ENCODE results near the gene UTP3.
A peak's percentile ranks its signal among the peaks of the same experiment; 100 is the strongest.
"Not testable (repeated sequence)": the region's sequence is repeated elsewhere in the genome, so short reads cannot be mapped to it uniquely, and the experiment has no call there.

UTP3 gene

GRCh38 chr4:70687821-70688794 lies at the start of gene UTP3:
UTP3 (plus strand) TSS chr4:70688532; CDS start chr4:70688678, 146 bp downstream.
- peak; percentile 80 to 100 (median 95) for DNase-seq

GRCh38 chr4:70640192-70640591 lies 48.1 kb upstream of the UTP3 start:
- DNase-seq, result no peak

GRCh38 chr4:70650741-70651140 lies 37.6 kb upstream of the UTP3 start:
- not testable (repeated sequence) for DNase-seq

- no peak for DNase-seq
Observed at GRCh38 chr4:70651864-70652506, 36.3 kb upstream of the UTP3 start.

- DNase-seq, result no peak
Observed at GRCh38 chr4:70654605-70655011, 33.7 kb upstream of the UTP3 start.

GRCh38 chr4:70657326-70657725 lies 31.0 kb upstream of the UTP3 start:
- no peak for DNase-seq

- DNase-seq, result no peak
Observed at GRCh38 chr4:70658418-70658817, 29.9 kb upstream of the UTP3 start.

- no peak for DNase-seq
Observed at GRCh38 chr4:70660106-70660505, 28.2 kb upstream of the UTP3 start.

GRCh38 chr4:70661309-70661922 lies 26.9 kb upstream of the UTP3 start:
- DNase-seq, result not testable (repeated sequence)

GRCh38 chr4:70666369-70666768 lies 22.0 kb upstream of the UTP3 start, which contains the start of gene JCHAIN:
JCHAIN (minus strand) TSS chr4:70666508; CDS start chr4:70666490, 18 bp downstream.
- DNase-seq, result no peak

GRCh38 chr4:70667740-70668535 lies 20.4 kb upstream of the UTP3 start:
- DNase-seq, result no peak

- no peak for DNase-seq
Observed at GRCh38 chr4:70670332-70671014, 17.9 kb upstream of the UTP3 start.

GRCh38 chr4:70671091-70671490 lies 17.2 kb upstream of the UTP3 start:
- DNase-seq, result no peak

- DNase-seq, result no peak
Observed at GRCh38 chr4:70674191-70674590, 14.1 kb upstream of the UTP3 start.

GRCh38 chr4:70674731-70675130 lies 13.6 kb upstream of the UTP3 start:
- no peak for DNase-seq

- no peak for DNase-seq
Observed at GRCh38 chr4:70676554-70677090, 11.7 kb upstream of the UTP3 start.

- no peak for DNase-seq
Observed at GRCh38 chr4:70678383-70678999, 9.8 kb upstream of the UTP3 start.

GRCh38 chr4:70680934-70681333 lies 7.4 kb upstream of the UTP3 start:
- DNase-seq, result no peak

- DNase-seq, result no peak
Observed at GRCh38 chr4:70681704-70682103, 6.6 kb upstream of the UTP3 start.

GRCh38 chr4:70682142-70682541 lies 6.2 kb upstream of the UTP3 start:
- not testable (repeated sequence) for DNase-seq
